ACC112 (cell line): ENCODE measurements around the gene PDCD2L.
A peak's percentile ranks its signal among the peaks of the same experiment; 100 is the strongest.
"Not testable (repeated sequence)": the region's sequence is repeated elsewhere in the genome, so short reads cannot be mapped to it uniquely, and the experiment has no call there.

Experiments
- H2AFZ ChIP-seq: fragments of 200-600 bp; sonication (generic); one replicate; pipeline ENCODE4 v1.6.0; 2017; ENCODE audit warnings: antibody characterized with exemption, low read length; ENCODE audit not compliant: unreplicated experiment
- H3K27ac ChIP-seq: fragments of 200-600 bp; sonication (generic); 2 replicates; pipeline ENCODE4 v1.5.1; 2014; ENCODE audit warnings: low read depth, mild to moderate bottlenecking, antibody characterized with exemption, low read length, moderate library complexity
- H3K27me3 ChIP-seq: fragments of 200-600 bp; sonication (generic); 2 replicates; pipeline ENCODE4 v1.6.1; 2014; ENCODE audit warnings: mild to moderate bottlenecking, antibody characterized with exemption, low read length, moderate library complexity, mixed read lengths; ENCODE audit not compliant: insufficient read depth
- H3K36me3 ChIP-seq: fragments of 200-600 bp; sonication (generic); 2 replicates; pipeline ENCODE4 v1.6.1; 2016; ENCODE audit warnings: mild to moderate bottlenecking, antibody characterized with exemption, low read length, moderate library complexity, mixed read lengths; ENCODE audit not compliant: insufficient read depth
- H3K4me1 ChIP-seq: fragments of 200-600 bp; sonication (generic); one replicate; pipeline ENCODE4 v1.6.1; 2016; ENCODE audit warnings: low read length, mixed read lengths; ENCODE audit not compliant: insufficient read depth, unreplicated experiment, control insufficient read depth
- H3K4me3 ChIP-seq: fragments of 200-600 bp; sonication (generic); 2 replicates; pipeline ENCODE4 v1.5.1; 2014; ENCODE audit warnings: mild to moderate bottlenecking, low read depth, low read length
- H3K79me2 ChIP-seq: fragments of 200-600 bp; sonication (generic); one replicate; pipeline ENCODE4 v1.6.0; 2016; ENCODE audit warnings: low read length; ENCODE audit not compliant: control insufficient read depth, unreplicated experiment, insufficient read depth

PDCD2L gene

DNA sequence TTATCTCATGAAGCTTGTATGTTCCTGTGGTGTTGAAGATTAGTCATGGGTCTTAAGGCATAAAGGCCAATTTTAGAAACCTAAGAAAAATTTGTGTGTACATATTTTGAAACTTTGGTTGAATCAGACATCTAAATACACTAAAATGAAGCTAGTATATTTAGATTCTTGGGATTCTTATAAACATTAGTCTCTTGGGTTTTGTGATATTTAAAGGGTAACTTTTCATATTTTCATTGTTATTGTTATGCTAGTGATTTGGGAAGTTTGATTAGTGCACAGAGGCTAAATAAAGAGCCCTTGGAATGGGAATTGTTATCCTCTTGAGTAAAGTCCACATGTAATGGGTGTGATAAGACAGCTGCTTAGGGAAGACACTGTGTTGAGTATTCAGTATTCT lies 48.5 kb downstream of the PDCD2L start:
- Histone ChIP-seq H3K4me1 (peaks cover 19% of the 10 kb centered on the region), H3K79me2 (peaks cover 16% of the 10 kb centered on the region), H3K4me3 (no peak overlapping the region), H3K27ac (peak overlapping the region; percentile 51), H2AFZ (no peak overlapping the region), H3K27me3 (no peaks in the 10 kb centered on the region), H3K36me3 (peaks cover 18% of the 10 kb centered on the region)

DNA sequence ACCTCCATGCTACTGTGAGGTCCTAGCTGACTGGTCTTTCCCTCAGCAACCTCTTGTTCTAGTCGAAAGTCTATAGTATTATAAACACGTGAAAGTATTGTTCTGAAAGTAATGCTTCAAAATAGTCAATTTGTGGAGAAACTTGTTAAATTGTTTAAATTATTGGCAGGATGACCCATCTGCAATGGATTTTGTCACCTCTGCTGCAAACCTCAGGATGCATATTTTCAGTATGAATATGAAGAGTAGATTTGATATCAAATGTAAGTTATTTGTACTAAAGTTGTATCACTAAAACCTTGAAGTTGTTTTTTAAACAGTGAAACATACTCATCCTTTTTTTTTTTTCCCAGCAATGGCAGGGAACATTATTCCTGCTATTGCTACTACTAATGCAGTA lies 49.9 kb downstream of the PDCD2L start:
- Histone ChIP-seq H3K27ac (no peak overlapping the region; the same call in 1 of the 2 replicates), H3K36me3 (peaks cover 18% of the 10 kb centered on the region), H3K79me2 (peaks cover 19% of the 10 kb centered on the region), H3K27me3 (no peaks in the 10 kb centered on the region), H3K4me1 (peaks cover 19% of the 10 kb centered on the region), H3K4me3 (no peak overlapping the region), H2AFZ (no peak overlapping the region)

DNA sequence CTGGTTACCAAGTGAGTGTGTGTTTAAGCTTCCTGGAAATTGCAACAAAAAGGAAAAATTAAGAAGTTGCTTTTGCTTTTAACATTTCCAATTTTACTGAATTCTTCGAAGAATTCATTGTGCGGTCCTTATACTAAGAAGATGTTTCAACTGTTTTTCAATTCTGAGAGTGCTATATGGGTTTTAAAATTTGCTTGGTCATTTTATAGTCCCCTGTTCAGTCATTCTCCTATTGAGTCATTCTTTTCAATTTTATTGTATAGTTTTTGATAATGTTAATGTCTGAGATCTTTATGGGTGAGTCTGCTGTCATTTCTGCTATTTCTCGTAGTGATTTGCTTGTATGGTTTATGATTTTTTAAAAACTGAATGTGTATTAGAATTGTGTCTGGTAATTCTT lies 50.5 kb downstream of the PDCD2L start:
- H3K27ac ChIP-seq = no peak overlapping the region
- no peak overlapping the region for H3K4me3 ChIP-seq
- H3K79me2 ChIP-seq = peaks cover 22% of the 10 kb centered on the region
- peaks cover 19% of the 10 kb centered on the region for H3K4me1 ChIP-seq
- H2AFZ ChIP-seq = no peak overlapping the region
- no peaks in the 10 kb centered on the region for H3K27me3 ChIP-seq
- H3K36me3 ChIP-seq = peaks cover 15% of the 10 kb centered on the region

DNA sequence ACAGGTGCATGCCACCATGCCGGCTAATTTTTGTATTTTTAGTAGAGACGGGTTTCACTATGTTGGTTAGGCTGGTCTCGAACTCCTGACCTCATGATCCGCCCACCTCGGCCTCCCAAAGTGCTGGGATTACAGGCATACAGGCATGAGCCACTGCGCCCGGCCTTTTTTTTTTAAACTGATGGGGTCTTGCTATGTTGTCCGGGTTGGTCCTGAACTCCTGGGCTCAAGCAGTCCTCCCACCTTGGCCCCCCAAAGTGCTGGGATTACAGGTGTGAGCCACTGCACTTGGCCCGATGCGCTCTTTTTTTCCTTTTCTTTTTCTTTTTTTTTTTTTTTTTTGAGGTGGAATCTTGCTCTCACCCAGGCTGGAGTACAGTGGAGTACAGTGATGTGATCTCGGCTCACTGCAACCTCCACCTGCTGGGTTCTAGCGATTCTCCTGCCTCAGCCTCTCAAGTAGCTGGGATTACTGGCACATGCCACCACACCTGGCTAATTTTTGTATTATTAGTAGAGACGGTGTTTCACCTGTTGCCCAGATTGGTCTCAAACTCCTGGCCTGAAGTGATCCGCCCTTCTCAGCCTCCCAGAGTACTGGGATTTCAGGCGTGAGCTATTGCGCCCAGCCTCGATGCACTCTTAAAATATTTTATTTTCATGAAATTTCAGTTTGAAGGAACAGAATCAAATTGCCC lies 51.7 kb downstream of the PDCD2L start:
- Histone ChIP-seq H3K36me3 (peaks cover 20% of the 10 kb centered on the region), H3K4me1 (peaks cover 19% of the 10 kb centered on the region), H3K79me2 (peaks cover 31% of the 10 kb centered on the region)
- H3K27ac ChIP-seq, H3K27me3 ChIP-seq, H2AFZ ChIP-seq, H3K4me3 ChIP-seq: not testable (repeated sequence)

DNA sequence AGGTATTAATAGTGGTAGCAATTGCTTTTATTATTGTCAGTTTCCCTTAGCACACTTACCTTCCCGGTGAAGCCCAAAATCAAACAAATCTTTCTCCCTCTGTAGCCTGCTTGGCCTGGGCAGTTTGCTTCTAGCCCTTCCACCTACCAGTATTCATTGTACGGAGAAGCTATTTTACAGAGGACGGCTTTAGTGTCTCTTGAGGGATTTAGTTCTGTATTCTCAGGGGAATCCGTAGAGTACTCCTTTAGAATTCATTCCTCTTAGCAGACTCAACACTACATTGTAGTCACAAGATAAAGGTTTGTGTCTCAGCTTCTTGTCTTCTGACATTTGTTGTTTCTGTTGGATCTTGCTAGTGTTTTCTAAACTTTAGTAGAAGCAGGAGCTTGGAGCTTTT lies 53.2 kb downstream of the PDCD2L start:
- no peaks in the 10 kb centered on the region for H3K27me3 ChIP-seq
- no peak overlapping the region for H3K27ac ChIP-seq
- H3K4me1 ChIP-seq = peaks cover 13% of the 10 kb centered on the region
- H3K36me3 ChIP-seq = peaks cover 16% of the 10 kb centered on the region; the same call in 1 of the 2 replicates
- H2AFZ ChIP-seq = no peak overlapping the region
- H3K79me2 ChIP-seq = peaks cover 35% of the 10 kb centered on the region
- no peak overlapping the region for H3K4me3 ChIP-seq

DNA sequence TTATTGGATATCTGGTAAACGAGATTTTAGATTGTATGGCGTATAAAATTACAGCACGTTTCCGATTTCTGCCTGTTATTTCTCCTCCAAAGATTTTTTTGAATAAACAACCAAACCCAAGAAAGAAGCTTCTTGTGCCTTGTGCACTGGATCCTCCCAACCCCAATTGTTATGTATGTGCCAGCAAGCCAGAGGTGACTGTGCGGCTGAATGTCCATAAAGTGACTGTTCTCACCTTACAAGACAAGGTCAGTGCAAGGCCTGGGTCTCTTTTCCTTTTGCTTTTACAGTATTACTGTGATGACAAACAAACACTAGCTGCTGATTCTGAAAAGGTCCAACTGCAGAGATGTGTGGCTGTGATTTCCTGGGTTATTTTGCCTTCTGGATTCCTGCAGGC lies 54.5 kb downstream of the PDCD2L start:
- H3K79me2 ChIP-seq = peaks cover 35% of the 10 kb centered on the region
- H3K27me3 ChIP-seq = no peaks in the 10 kb centered on the region
- peaks cover 19% of the 10 kb centered on the region; the same call in 1 of the 2 replicates for H3K36me3 ChIP-seq
- H3K4me1 ChIP-seq = peaks cover 5% of the 10 kb centered on the region
- H3K27ac ChIP-seq = no peak overlapping the region
- H2AFZ ChIP-seq = no peak overlapping the region
- no peak overlapping the region for H3K4me3 ChIP-seq

DNA sequence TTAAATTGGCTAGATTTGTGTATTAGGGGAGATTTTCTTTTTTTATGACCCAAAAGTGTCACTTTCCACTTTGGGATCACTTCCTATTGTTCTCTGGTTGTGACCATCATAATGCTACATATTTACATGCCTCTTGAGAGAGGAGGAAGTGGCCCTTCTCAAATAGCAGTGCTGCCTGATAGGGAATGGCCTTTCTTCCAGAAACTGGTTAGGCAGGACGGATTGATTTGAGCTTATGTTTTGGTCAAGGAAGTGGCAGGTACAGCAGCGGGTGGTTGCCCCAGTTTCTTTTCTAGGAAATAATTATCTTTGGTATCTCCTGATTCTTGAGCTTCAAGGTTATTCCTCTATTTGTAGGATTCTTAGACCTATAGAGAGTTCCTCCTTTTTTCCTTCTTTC lies 55.4 kb downstream of the PDCD2L start:
- Histone ChIP-seq H3K79me2 (peaks cover 33% of the 10 kb centered on the region), H3K27ac (no peak overlapping the region), H3K36me3 (peaks cover 19% of the 10 kb centered on the region; the same call in 1 of the 2 replicates)

DNA sequence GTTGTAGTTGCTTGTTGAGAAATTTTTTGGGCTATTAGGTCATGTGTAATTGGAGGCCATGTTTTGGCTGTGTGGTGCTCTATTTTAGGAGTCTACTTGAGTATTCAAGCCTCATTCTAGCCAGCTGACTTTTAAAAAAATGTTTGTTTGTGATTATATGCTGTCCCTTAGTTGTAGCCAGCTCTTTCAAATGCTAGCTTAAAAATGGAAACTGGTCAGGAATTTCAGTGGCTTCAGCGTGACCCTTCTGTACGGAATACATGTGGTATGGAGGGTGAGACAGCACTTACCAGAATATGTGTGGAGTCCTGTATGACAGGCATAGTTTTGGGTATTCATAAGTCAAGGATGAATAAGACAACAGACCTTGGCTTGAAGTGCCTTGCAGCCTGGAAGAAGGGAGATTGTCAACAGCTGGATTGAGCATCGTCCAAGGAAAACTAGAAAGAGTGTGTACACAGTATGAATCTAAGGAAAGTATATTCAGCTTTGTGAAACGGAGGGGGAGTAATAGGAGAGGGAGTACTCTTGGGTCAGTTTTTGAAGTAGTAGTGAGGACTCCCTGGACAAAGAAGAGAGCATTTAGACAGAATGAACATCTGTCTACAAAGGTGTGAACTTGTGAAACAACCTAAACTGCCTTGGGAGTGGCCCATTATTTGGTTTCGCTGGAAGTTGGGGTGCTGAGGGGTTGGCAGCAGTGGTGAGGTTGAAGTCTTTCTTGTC lies 57.3 kb downstream of the PDCD2L start:
- no peaks in the 10 kb centered on the region for H3K4me1 ChIP-seq
- peaks cover 18% of the 10 kb centered on the region; the same call in 1 of the 2 replicates for H3K36me3 ChIP-seq
- peaks cover 26% of the 10 kb centered on the region for H3K79me2 ChIP-seq

More for the DNA sequence above, 55.4 kb downstream of the PDCD2L start:
- Histone ChIP-seq H3K4me3 (no peak overlapping the region), H3K27me3 (no peaks in the 10 kb centered on the region), H2AFZ (no peak overlapping the region), H3K4me1 (no peaks in the 10 kb centered on the region)

DNA sequence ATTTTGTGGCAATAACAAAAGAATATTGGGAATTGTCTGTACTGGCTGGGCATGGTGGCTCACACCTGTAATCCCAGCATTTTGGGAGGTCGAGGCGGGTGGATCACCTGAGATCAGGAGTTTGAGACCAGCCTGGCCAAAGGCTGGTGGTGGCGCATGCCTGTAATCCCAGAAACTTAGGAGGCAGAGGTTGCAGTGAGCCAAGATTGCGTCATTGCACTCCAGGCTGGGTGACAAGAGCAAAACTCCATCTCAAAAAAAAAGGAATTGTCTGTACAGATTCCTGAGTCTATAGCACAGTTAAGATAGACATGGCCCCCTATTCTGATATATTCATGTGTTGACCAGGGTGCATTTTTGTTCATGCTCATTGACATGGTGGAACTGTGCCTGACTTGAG lies 60.6 kb downstream of the PDCD2L start:
- peaks cover 18% of the 10 kb centered on the region; the same call in 1 of the 2 replicates for H3K36me3 ChIP-seq
- not testable (repeated sequence) for H3K27me3 ChIP-seq, H3K4me3 ChIP-seq, H3K4me1 ChIP-seq, H3K27ac ChIP-seq, H2AFZ ChIP-seq
- H3K79me2 ChIP-seq = peaks cover 15% of the 10 kb centered on the region

More for the DNA sequence above, 57.3 kb downstream of the PDCD2L start:
- Histone ChIP-seq H3K4me3 (no peak overlapping the region), H3K27me3 (no peaks in the 10 kb centered on the region), H2AFZ (no peak overlapping the region), H3K27ac (no peak overlapping the region)

DNA sequence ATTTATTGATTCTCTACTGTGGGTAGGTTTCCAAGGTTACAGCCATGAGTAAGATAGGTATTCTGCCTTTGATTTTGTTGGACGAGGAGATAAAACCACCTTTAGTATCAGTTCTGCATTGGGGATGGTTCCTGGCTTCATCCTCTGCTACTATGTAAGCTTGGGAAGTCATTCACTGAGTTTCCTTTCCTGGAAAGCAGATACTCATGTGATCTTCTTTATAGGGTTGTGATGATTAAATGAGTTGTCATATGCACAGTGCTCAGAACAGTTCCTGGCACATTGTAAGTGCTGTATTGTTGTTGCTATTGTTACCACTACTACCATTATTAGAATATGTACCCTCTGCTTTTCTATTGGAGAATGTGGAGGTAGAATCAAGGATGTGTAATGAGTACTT lies 64.2 kb downstream of the PDCD2L start:
- H3K36me3 ChIP-seq = 0 out of 2 replicates have a peak, but pooled peaks cover 7% of the 10 kb centered on the region

DNA sequence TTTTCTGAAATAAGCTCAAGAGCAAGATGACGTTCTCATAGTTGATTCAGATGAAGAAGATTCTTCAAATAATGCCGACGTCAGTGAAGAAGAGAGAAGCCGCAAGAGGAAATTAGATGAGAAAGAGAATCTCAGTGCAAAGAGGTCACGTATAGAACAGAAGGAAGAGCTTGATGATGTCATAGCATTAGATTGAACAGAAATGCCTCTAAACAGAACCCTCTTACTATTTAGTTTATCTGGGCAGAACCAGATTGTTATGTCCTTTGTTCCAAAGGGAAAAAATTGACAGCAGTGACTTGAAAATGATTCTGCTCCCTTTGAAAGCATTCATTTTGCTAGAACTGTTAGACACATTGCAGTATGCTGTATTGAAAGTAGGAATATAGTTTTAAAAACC lies 64.8 kb downstream of the PDCD2L start:
- H2AFZ ChIP-seq, H3K27ac ChIP-seq, H3K27me3 ChIP-seq, H3K4me1 ChIP-seq, H3K36me3 ChIP-seq, H3K79me2 ChIP-seq, H3K4me3 ChIP-seq: not testable (repeated sequence)

More for the DNA sequence above, 64.2 kb downstream of the PDCD2L start:
- H3K4me1 ChIP-seq = no peaks in the 10 kb centered on the region
- no peak overlapping the region for H2AFZ ChIP-seq
- no peak overlapping the region for H3K4me3 ChIP-seq
- no peaks in the 10 kb centered on the region for H3K27me3 ChIP-seq
- no peak overlapping the region for H3K27ac ChIP-seq
- H3K79me2 ChIP-seq = peaks cover 3% of the 10 kb centered on the region
